AG04450 (cell line): ENCODE results near the gene CADM2. TPM values are rescaled to one million over a fixed set of nuclear protein-coding genes. Genes with fewer than 3 reads are reported as not detected.

Source experiments
- CTCF ChIA-PET: fragments of 300-600, 350-600 bp; formaldehyde crosslinking; extraction: SDS; loops from one replicate; lab custom pipeline; 2022; ENCODE audit warnings: antibody characterized with exemption, inconsistent platforms; lab: Charles Lee
- POLR2A ChIA-PET: fragments of 350-600 bp; formaldehyde crosslinking; extraction: SDS; loops from one replicate; lab custom pipeline; 2021; ENCODE audit warnings: antibody characterized with exemption, inconsistent platforms; lab: Yijun Ruan, JAX
- DNase-seq: peaks from one replicate; pipeline ENCODE4 v3.0.0-alpha.2; 2011; ENCODE audit warnings: low read depth, low spot score
- H3K27ac ChIP-seq: one replicate; pipeline ENCODE4 v1.5.1; 2012; ENCODE audit warnings: low read depth, low read length, control low read depth
- H3K27me3 ChIP-seq: one replicate; pipeline ENCODE4 v1.6.0; 2012; ENCODE audit warnings: low read length; ENCODE audit not compliant: control insufficient read depth, insufficient read depth
- H3K4me3 ChIP-seq: 2 replicates; pipeline ENCODE4 v1.5.1; 2011; ENCODE audit warnings: mild to moderate bottlenecking, low read depth, low read length, control low read depth
- H3K9me3 ChIP-seq: 2 replicates; pipeline ENCODE4 v1.5.1; 2012; ENCODE audit warnings: low read length; ENCODE audit not compliant: control insufficient read depth, insufficient read depth
- CTCF ChIP-seq: IDR thresholded peaks from 2 replicates; pipeline ENCODE4 v1.5.1; 2011; ENCODE audit warnings: low read depth, low read length, control low read depth, inconsistent platforms
- polyA plus RNA-seq: library from polyadenylated mRNA; depleted of rRNA; stranded (reverse); fragments of >200 nt; gene quantifications from 2 replicates; pipeline ENCODE4 v1.2.3, GENCODE V29; 2011

Gene CADM2
- polyA plus RNA-seq, 1 experiment: not detected

GRCh38 chr3:85570819-85571218 lies 612.0 kb downstream of the CADM2 start:
- ChIA-PET POLR2A (no interaction called here), CTCF (no interaction called here)
- H3K4me3 ChIP-seq: no peak overlapping the region
- no peaks in the 10 kb centered on the region for H3K9me3 ChIP-seq
- no peak for TF ChIP-seq CTCF
- no peak for DNase-seq
- H3K27me3 ChIP-seq: no peaks in the 10 kb centered on the region
- H3K27ac ChIP-seq: no peak overlapping the region

GRCh38 chr3:85571835-85572234 lies 613.0 kb downstream of the CADM2 start:
- ChIA-PET POLR2A (no interaction called here), CTCF (no interaction called here)
- Histone ChIP-seq H3K9me3 (no peaks in the 10 kb centered on the region), H3K4me3 (no peak overlapping the region), H3K27me3 (no peaks in the 10 kb centered on the region), H3K27ac (no peak overlapping the region)
- TF ChIP-seq CTCF: no peak
- DNase-seq: no peak

GRCh38 chr3:85572426-85572825 lies 613.6 kb downstream of the CADM2 start:
- CTCF ChIA-PET: no interaction called here
- no peak for DNase-seq
- Histone ChIP-seq H3K27me3 (no peaks in the 10 kb centered on the region), H3K4me3 (no peak overlapping the region), H3K9me3 (no peaks in the 10 kb centered on the region), H3K27ac (no peak overlapping the region)
- no peak for TF ChIP-seq CTCF
- POLR2A ChIA-PET: no interaction called here

GRCh38 chr3:85572978-85573377 lies 614.2 kb downstream of the CADM2 start:
- no peak for TF ChIP-seq CTCF
- POLR2A ChIA-PET: no interaction called here

GRCh38 chr3:85574006-85574705 lies 615.4 kb downstream of the CADM2 start:
- TF ChIP-seq CTCF: no peak
- ChIA-PET POLR2A (no interaction called here), CTCF (interaction anchor here (1.0 to 3.6 kb wide), 2 partner anchors 8 to 41 kb away, joined by 3 to 19 read pairs; no protein-coding TSS in a partner anchor)
- Histone ChIP-seq H3K27me3 (no peaks in the 10 kb centered on the region), H3K27ac (no peak overlapping the region), H3K4me3 (no peak overlapping the region), H3K9me3 (no peaks in the 10 kb centered on the region)
- no peak for DNase-seq

More at GRCh38 chr3:85572978-85573377, 614.2 kb downstream of the CADM2 start:
- no peaks in the 10 kb centered on the region for H3K27me3 ChIP-seq
- no peak overlapping the region for H3K4me3 ChIP-seq
- H3K27ac ChIP-seq: no peak overlapping the region
- CTCF ChIA-PET: no interaction called here
- no peak for DNase-seq
- no peaks in the 10 kb centered on the region for H3K9me3 ChIP-seq
